ENCODE measurements around the gene RBP5.

DNA sequence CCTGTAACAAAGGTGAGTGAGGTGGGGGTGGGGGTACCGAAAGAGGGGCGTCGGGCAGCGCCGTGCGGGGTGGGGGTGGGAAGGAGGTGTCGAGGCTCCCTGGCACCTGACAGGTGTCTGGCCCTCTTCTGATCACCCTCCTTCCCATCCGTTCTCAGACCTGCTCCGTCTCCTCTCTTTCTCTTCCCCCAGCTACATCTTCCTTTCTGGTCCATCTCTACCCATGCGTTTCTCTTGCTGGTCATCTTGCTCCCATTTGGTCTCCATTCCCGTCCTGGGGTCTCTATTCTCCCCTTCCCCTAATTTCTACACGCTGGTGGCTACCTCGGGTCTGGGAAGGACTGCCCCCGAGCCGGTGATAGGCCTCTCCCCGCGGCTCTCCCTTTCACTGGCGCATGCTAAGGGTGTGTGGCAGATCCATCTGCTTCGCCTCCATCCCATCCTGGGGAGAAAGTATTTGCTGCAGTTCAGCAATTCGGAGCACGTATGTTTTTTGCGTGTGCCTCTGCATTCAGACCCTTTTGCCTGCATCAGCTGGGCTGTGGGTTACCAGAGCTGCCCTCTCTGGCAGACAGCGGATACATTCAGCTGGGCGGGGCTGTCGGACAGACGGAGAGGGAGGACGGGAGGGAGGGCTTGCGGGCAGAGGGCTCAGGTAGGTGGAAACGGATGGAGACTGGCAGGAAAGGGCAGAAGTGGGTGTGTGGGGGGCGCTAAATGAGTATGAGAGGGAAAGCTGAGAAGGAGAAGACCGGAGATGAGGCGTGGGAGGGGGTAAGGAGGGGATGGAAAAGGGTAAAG, 2.2 kb upstream of the RBP5 start:
- TF ChIP-seq ZNF24 (tag by site-specific recombination; IDR thresholded peaks at IDR 0.05) (no peak), ZNF76 (tag by site-specific recombination; IDR thresholded peaks at IDR 0.05; ENCODE audit: borderline replicate concordance, low read depth) (no peak), ZNF112 (tag by site-specific recombination; IDR thresholded peaks at IDR 0.05) (no peak), ZNF146 (tag by site-specific recombination; IDR thresholded peaks at IDR 0.05) (no peak), TRIM28 (IDR thresholded peaks at IDR 0.05; ENCODE audit: borderline replicate concordance, low read length) (no peak), ZNF529 (tag by site-specific recombination; IDR thresholded peaks at IDR 0.05; ENCODE audit: insufficient replicate concordance) (no peak), YY1 (tag by site-specific recombination; IDR thresholded peaks at IDR 0.05) (no peak)
- TF ChIP-seq, protein P1, sequence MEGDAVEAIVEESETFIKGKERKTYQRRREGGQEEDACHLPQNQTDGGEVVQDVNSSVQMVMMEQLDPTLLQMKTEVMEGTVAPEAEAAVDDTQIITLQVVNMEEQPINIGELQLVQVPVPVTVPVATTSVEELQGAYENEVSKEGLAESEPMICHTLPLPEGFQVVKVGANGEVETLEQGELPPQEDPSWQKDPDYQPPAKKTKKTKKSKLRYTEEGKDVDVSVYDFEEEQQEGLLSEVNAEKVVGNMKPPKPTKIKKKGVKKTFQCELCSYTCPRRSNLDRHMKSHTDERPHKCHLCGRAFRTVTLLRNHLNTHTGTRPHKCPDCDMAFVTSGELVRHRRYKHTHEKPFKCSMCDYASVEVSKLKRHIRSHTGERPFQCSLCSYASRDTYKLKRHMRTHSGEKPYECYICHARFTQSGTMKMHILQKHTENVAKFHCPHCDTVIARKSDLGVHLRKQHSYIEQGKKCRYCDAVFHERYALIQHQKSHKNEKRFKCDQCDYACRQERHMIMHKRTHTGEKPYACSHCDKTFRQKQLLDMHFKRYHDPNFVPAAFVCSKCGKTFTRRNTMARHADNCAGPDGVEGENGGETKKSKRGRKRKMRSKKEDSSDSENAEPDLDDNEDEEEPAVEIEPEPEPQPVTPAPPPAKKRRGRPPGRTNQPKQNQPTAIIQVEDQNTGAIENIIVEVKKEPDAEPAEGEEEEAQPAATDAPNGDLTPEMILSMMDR (tag by site-specific recombination; IDR thresholded peaks at IDR 0.05) = no peak; the same call in 1 of the 2 replicates
